OCI-LY7 (cell line): ENCODE results near the gene RTL9. TPM values are rescaled to one million over a fixed set of nuclear protein-coding genes. Genes with fewer than 3 reads are reported as not detected.

Experiments
- BruUV-seq: library from RNA; stranded (reverse); fragments of 400-500 nt; replicated peaks from 2 replicates; lab custom pipeline; 2021; lab: Mats Ljungman, UMichigan
- CTCF ChIA-PET: fragments of 300-600 bp; sonication (Branson Sonifier 250); formaldehyde crosslinking; loops from one replicate; lab custom pipeline; 2022; ENCODE audit warnings: antibody characterized with exemption; ENCODE audit not compliant: unreplicated experiment; lab: Charles Lee
- POLR2A ChIA-PET: fragments of 300-600 bp; sonication (Branson Sonifier 250); formaldehyde crosslinking; loops from one replicate; lab custom pipeline; 2022; ENCODE audit warnings: antibody characterized with exemption; lab: Charles Lee
- DNase-seq: peaks from one replicate; pipeline ENCODE4 v3.0.0-alpha.2; 2015; ENCODE audit warnings: low spot score
- H2AFZ ChIP-seq: fragments of 200-600 bp; sonication (generic), shearing (Covaris generic); 2 replicates; pipeline ENCODE4 v1.6.1; 2014; ENCODE audit warnings: mild to moderate bottlenecking, antibody characterized with exemption, low read length, moderate library complexity
- H3K27ac ChIP-seq: fragments of 200-600 bp; sonication (generic); 2 replicates; pipeline ENCODE4 v1.5.1; 2014; ENCODE audit warnings: mixed run types, low read depth, mild to moderate bottlenecking, moderate library complexity, low read length, inconsistent platforms; ENCODE audit not compliant: poor library complexity, severe bottlenecking
- H3K36me3 ChIP-seq: fragments of 200-600 bp; sonication (generic); 2 replicates; pipeline ENCODE4 v1.6.1; 2014; ENCODE audit warnings: mild to moderate bottlenecking, antibody characterized with exemption, low read length, moderate library complexity, mixed read lengths; ENCODE audit not compliant: insufficient read depth
- H3K4me1 ChIP-seq: fragments of 200-600 bp; sonication (generic); 2 replicates; pipeline ENCODE4 v1.5.1; 2014; ENCODE audit warnings: mild to moderate bottlenecking, low read length; ENCODE audit not compliant: insufficient read depth, poor library complexity, severe bottlenecking
- H3K4me2 ChIP-seq: fragments of 200-600 bp; sonication (generic); 2 replicates; pipeline ENCODE4 v1.6.1; 2014; ENCODE audit warnings: mild to moderate bottlenecking, low read length
- H3K4me3 ChIP-seq: fragments of 200-600 bp; sonication (generic); 2 replicates; pipeline ENCODE4 v1.5.1; 2014; ENCODE audit warnings: mild to moderate bottlenecking, low read depth, low read length; ENCODE audit not compliant: poor library complexity, severe bottlenecking
- H3K79me2 ChIP-seq: fragments of 200-600 bp; sonication (generic); 2 replicates; pipeline ENCODE4 v1.6.1; 2016; ENCODE audit warnings: low read depth, mild to moderate bottlenecking, low read length, moderate library complexity, mixed read lengths; ENCODE audit not compliant: insufficient read depth
- H3K9me2 ChIP-seq: fragments of 200-600 bp; sonication (generic); 2 replicates; pipeline ENCODE4 v1.6.1; 2016; ENCODE audit warnings: mild to moderate bottlenecking, low read length, mixed read lengths; ENCODE audit not compliant: insufficient read depth
- H3K9me3 ChIP-seq: fragments of 200-600 bp; sonication (generic); 2 replicates; pipeline ENCODE4 v1.6.1; 2014; ENCODE audit warnings: mild to moderate bottlenecking, mixed run types, low read length, mixed read lengths
- H4K20me1 ChIP-seq: fragments of 200-600 bp; sonication (generic); 2 replicates; pipeline ENCODE4 v1.6.1; 2014; ENCODE audit warnings: mild to moderate bottlenecking, antibody characterized with exemption, low read length, moderate library complexity, mixed read lengths; ENCODE audit not compliant: insufficient read depth
- CTCF ChIP-seq: fragments of 200-600 bp; sonication (generic); conservative IDR thresholded peaks from 2 replicates; pipeline ENCODE4 v1.5.1; 2014; ENCODE audit warnings: mild to moderate bottlenecking, antibody characterized with exemption, low read length, moderate library complexity, mixed read lengths
- EZH2phosphoT487 ChIP-seq: fragments of 200-600 bp; sonication (generic); IDR thresholded peaks from 2 replicates; pipeline ENCODE4 v1.6.1; 2018; ENCODE audit warnings: low read depth, borderline replicate concordance, mild to moderate bottlenecking, mixed run types, antibody characterized with exemption, low read length, moderate library complexity, mixed read lengths
- intact Hi-C: fragments of 100-400 bp; cut with micrococcal nuclease; formaldehyde crosslinking; loops from one replicate; pipeline ENCODE4 v1.10.0; 2022; ENCODE audit not compliant: unreplicated experiment
- total RNA-seq, 2 experiments: library from RNA; depleted of rRNA in 1 of 2; stranded (reverse); fragments of >200 nt in 1 of 2; shearing (Covaris generic) in 1 of 2; gene quantifications; 2 replicates each; pipeline ENCODE4 v1.2.3, GENCODE V29; 2014 to 2022

The RTL9 gene
- total RNA-seq, 2 experiments from 2014 or later = not detected

GRCh38 chrX:110341189-110342035 is 17.2 kb upstream of the RTL9 start:
- Histone ChIP-seq H3K36me3 (no peaks in the 10 kb centered on the region), H3K9me2 (no peaks in the 10 kb centered on the region), H4K20me1 (no peaks in the 10 kb centered on the region), H3K27ac (no peak overlapping the region), H3K79me2 (no peaks in the 10 kb centered on the region), H3K4me3 (no peak overlapping the region), H3K9me3 (no peaks in the 10 kb centered on the region), H3K4me1 (peaks cover 8% of the 10 kb centered on the region), H3K4me2 (peak overlapping the region; percentile 20; the same call in 1 of the 2 replicates), H2AFZ (peak overlapping the region; percentile 31; the same call in 1 of the 2 replicates)
- TF ChIP-seq EZH2phosphoT487 (no peak), CTCF (no peak)
- ChIA-PET POLR2A (interaction anchor here (1.3 to 1.6 kb wide), 4 partner anchors 15 to 25 kb away, joined by 3 to 7 read pairs (median 6); no protein-coding TSS in a partner anchor), CTCF (interaction anchor here (1.2 kb wide), 1 partner anchor 22 kb away, joined by 3 read pairs; no protein-coding TSS in a partner anchor)
- BruUV-seq = no TSS peak
- DNase-seq = peak; percentile 24
- intact Hi-C loops = loop anchor here (1.0 kb wide), 1 partner anchor 20 kb away; no protein-coding TSS in a partner anchor

- ChIA-PET POLR2A (no interaction called here), CTCF (no interaction called here)
- no peaks in the 10 kb centered on the region for H3K9me2 ChIP-seq
- no peaks in the 10 kb centered on the region for H3K36me3 ChIP-seq
- no peak overlapping the region for H3K4me2 ChIP-seq
- DNase-seq = no peak
- no peaks in the 10 kb centered on the region for H4K20me1 ChIP-seq
- no peak overlapping the region for H3K27ac ChIP-seq
- H3K9me3 ChIP-seq = no peaks in the 10 kb centered on the region
- intact Hi-C loops = no loop called here
- no peaks in the 10 kb centered on the region for H3K79me2 ChIP-seq
- no TSS peak for BruUV-seq
- H3K4me3 ChIP-seq = no peak overlapping the region
- H2AFZ ChIP-seq = no peak overlapping the region
- H3K4me1 ChIP-seq = no peaks in the 10 kb centered on the region
- TF ChIP-seq CTCF (no peak), EZH2phosphoT487 (no peak)
Observed at GRCh38 chrX:110346681-110347080, 12.0 kb upstream of the RTL9 start.

- no peaks in the 10 kb centered on the region for H4K20me1 ChIP-seq
- BruUV-seq = no TSS peak
- H2AFZ ChIP-seq = no peak overlapping the region
- H3K9me2 ChIP-seq = no peaks in the 10 kb centered on the region
- H3K79me2 ChIP-seq = no peaks in the 10 kb centered on the region
- POLR2A ChIA-PET = interaction anchor here (1.1 kb wide), 1 partner anchor 40 kb away, joined by 3 read pairs; no protein-coding TSS in a partner anchor
- CTCF ChIA-PET = no interaction called here
- no peak for DNase-seq
- no peaks in the 10 kb centered on the region for H3K9me3 ChIP-seq
- H3K27ac ChIP-seq = no peak overlapping the region
- no peak overlapping the region for H3K4me3 ChIP-seq
- intact Hi-C loops = no loop called here
- no peak overlapping the region for H3K4me2 ChIP-seq
- no peaks in the 10 kb centered on the region for H3K36me3 ChIP-seq
- TF ChIP-seq CTCF (no peak), EZH2phosphoT487 (no peak)
- no peaks in the 10 kb centered on the region for H3K4me1 ChIP-seq
Observed at GRCh38 chrX:110359273-110359672, 625 bp downstream of the RTL9 start.
